ENCODE results near the gene UBE2D2.

- no peak for TF ChIP-seq POLR2A (IDR thresholded peaks at IDR 0.05)
- TF ChIP-seq CTCF (IDR thresholded peaks at IDR 0.05) = no peak
Measured at GRCh38 chr5:139575313-139575646, 14.1 kb downstream of the UBE2D2 start.
